ENCODE results near the gene TTBK1.

TTBK1 gene

DNA sequence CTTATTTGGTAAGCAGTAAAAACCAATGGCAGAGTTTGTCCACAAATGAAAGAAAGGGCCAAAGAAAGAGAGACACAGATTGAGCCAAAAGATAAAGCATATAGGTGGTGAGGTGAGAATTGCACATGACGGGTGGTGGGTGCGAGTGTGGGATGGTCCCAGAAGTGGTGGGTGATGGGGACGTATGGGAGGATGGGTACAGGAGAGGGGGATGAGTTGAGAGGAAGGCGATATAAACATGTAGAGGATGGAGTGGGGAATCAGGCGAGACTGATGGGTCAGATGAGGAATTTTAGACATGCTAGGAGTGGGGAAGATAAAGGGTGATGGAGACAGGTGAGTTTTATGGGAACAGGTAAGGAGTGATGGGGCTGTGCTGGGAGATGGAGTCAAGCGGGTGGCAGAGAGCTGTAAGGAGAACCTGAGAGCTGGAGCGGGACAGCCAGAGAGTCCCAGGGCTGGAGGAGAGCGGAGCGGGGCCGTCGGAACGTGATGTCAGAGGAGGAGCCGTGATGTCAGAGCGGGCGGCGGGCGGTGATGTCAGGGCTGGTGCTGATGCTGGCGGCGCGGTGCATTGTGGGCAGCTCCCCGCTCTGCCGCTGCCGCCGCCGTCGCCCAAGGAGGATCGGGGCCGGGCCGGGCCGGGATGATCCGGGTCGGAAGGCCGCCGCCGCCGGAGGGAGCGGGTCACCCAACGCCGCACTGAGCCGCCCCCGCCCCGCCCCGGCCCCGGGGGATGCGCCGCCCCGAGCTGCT lies at the start of gene TTBK1:
Gene TTBK1, plus strand, starts transcription at position 574 of the 756 bp plus-strand sequence. CDS start 3,180 bp downstream, outside the sequence.
- DNase-seq = peak in 1 of 2 experiments; percentile 14

DNA sequence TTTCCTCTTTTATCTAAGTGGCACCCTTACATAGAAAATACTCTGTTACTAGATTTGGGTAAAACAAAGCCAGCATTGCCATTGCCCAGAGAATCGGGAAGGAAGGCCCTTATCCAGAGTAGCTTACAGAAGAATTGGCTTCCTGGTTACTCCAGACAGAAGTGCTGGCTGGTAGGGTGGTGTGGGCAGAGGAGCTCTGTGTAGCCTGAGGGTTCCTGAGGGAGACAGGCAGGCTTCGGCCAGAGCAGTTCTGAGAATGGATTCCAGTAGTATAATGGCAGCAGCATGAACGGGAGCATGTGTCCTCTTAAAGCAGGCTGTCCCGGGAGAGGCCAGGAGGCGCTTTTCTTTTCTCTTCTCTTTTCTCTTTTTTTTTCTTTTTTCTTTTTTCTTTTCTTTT lies 49.4 kb upstream of the TTBK1 start:
- DNase-seq = no peak

DNA sequence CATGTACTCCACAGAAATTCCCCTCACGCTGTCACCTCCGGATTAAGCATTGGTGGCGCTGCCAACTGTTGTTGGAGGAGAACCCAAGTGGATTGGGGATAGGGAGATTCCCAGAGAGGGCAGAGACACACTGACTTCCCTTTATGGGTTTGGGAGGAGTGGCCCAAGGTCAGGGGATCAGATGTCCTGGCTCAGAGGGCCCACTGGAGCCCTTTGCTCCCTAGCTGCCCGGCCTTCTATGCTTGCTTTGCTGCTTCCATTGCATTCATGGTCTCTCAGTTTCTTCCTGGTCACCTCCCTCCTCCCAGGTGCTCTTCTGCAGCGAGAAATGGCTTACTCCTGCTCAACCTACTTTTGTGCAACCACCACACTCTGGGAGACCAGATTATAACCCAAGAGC lies 46.9 kb upstream of the TTBK1 start:
- DNase-seq = no peak

DNA sequence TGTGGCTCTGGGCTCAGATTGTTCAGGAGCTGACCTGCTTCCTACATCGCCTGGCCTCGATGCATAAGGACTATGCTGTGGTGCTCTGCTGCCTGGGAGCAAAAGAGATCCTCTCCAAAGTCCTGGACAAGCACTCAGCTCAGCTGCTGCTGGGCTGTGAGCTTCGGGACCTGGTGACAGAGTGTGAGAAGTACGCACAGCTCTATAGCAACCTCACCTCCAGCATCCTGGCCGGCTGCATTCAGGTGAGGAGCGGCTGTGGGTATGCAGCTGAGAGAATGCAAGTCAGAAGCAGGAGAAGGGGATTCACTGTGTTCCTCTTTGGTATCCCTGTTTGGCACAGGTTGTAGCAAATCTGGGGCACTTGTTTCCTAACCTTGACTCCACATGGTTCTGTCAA lies 43.4 kb upstream of the TTBK1 start:
- no peak for DNase-seq

DNA sequence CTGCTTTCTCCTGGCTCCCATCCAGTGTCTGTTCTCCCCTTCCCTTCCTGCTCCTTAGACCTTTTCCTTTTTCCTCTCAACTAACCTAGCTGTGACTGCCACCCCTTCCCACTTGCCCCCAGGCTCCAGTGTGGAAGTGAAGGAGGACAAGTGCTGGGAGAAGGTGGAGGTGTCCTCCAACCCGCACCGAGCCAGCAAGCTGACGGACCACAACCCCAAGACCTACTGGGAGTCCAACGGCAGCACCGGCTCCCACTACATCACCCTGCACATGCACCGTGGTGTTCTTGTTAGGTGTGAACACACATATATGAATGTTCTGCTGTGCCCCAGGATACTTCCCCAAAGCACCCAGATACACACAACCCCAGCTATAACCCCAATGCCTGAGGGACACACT lies 42.7 kb upstream of the TTBK1 start:
- DNase-seq = no peak

DNA sequence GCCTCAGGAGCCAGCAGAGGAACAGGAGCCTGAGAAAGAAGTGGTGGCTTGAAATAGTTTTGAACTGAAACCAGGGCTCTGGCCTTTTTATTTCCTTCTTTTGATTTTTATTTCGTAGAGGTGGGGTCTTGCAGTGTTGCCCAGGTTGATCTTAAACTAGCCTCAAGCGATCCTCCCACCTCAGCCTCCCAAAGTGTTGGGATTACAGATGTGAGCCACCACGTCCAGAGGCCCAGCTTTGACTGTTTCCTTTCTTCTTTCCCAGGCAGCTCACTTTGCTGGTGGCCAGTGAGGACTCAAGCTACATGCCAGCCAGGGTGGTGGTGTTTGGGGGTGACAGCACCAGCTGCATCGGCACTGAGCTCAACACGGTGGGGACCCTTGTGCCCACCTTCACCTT lies 40.8 kb upstream of the TTBK1 start:
- no peak for DNase-seq

DNA sequence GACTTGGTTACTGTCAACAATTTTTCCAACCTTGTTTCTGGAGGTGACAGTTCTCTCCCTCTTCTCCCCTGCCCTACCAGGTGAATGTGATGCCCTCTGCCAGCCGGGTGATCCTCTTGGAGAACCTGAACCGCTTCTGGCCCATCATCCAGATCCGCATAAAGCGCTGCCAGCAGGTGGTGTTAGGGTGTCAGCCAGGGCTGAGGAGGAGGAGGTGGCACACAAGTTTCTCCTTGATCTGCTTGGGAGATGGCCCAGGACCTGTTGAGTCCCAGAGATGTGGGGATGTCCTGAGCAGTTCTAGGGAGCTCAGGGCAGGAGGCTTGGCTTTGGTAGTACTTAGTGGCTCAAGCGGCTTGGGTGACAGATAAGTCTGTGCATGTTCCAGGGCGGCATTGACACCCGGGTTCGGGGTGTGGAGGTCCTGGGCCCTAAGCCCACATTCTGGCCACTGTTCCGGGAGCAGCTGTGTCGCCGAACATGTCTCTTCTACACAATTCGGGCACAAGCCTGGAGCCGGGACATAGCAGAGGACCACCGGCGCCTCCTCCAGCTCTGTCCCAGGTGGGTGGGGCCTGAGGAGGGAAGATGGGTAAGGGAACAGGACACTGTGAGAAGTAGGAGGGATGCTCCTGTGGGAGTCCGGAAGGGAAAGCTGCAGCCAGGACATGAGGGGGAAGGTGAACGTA lies 40.1 kb upstream of the TTBK1 start:
- DNase-seq = no peak

DNA sequence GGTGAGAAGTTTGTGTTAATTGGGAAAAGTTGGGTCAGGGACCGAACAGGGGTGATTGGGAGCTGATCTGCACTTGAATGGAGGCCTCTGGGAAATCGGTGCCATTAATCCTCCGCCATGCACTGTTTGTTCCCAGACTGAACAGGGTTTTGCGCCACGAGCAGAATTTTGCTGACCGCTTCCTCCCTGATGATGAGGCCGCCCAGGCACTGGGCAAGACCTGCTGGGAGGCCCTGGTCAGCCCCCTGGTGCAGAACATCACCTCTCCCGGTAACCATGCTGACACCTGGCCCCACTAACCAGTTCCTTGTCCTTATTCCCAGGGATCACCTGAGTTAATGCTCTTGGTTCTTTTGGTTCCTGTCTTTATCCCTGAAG lies 39.6 kb upstream of the TTBK1 start:
- no peak for DNase-seq

DNA sequence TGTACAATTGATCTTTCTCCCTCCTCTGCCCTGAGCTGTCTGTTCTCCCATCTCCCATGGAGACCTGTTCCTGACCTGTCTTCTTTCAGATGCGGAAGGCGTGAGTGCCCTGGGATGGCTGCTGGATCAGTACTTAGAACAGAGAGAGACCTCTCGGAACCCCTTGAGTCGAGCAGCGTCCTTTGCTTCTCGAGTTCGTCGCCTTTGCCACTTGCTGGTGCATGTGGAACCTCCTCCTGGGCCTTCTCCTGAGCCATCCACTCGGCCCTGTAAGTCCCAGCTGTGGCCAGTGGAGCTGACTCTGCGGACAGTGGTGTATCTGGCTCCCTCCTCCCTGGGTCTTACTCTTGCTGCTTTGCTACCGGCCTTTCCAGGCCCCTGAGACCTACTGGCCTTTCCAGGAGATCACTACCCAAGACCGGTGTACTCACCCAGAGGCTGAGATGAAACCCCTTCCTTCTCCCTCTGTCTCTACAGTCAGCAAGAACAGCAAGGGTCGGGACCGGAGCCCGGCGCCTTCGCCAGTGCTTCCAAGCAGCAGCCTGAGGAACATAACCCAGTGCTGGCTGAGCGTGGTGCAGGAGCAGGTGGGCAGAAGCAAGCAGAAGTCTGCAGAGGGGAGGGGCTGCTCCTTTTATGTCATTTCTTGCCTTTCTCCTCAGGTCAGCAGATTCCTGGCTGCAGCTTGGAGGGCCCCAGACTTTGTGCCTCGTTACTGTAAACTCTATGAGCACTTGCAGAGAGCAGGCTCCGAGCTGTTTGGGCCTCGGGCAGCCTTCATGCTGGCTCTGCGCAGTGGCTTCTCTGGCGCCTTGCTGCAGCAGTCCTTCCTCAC lies 38.8 kb upstream of the TTBK1 start:
- no peak for DNase-seq

DNA sequence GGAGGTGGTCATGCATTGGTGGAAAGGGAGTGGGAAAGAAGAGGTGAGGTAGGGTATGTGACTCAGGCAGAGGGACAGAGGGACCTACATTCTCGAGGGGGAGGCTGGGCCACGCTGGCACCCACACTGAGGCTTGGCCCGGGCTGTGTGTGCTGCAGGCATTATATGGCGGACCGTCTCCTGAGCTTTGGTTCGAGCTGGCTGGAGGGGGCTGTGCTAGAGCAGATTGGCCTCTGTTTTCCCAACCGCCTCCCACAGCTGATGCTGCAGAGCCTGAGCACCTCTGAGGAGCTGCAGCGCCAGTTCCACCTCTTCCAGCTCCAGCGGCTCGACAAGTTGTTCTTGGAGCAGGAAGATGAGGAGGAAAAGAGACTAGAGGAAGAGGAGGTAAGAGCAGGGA lies 37.4 kb upstream of the TTBK1 start:
- DNase-seq = no peak

DNA sequence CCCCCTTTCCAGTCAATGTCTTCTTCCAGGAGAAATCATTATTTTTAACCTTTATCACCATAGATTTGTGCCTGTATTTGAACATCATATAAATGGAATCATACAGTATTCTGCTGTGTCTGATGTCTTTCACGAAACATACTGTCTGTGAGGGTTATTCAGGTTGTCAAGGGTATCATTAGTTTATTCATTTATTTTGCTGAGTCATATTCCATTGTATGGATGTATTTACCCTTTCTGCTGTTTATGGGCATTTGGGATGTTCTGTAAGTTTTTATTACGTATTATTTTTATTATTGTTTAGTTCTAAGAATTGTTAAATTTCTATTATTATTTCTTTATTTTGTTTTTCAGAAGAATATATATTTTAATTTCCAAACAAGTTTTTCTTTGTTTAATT lies 36.0 kb upstream of the TTBK1 start:
- DNase-seq = peak in 1 of 2 experiments; percentile 16

DNA sequence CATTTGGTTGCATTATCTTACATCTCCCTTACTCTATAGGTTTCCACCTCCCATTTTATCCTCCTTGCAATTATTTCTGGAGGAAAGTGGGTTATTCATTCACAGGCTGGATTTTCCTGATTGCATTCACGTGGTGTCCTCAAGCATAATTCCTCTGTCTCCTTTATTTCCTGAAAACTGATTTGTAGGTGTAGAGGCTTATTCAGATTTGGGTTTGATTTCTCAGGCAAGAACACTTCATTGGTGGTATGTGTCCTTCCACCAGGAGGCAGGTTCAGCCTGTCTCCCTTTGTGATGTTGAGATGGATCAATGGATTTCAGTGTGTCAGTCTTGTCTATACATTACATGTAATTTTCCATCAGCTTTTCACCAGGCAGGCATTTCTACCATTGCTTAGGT lies 31.3 kb upstream of the TTBK1 start:
- no peak for DNase-seq

DNA sequence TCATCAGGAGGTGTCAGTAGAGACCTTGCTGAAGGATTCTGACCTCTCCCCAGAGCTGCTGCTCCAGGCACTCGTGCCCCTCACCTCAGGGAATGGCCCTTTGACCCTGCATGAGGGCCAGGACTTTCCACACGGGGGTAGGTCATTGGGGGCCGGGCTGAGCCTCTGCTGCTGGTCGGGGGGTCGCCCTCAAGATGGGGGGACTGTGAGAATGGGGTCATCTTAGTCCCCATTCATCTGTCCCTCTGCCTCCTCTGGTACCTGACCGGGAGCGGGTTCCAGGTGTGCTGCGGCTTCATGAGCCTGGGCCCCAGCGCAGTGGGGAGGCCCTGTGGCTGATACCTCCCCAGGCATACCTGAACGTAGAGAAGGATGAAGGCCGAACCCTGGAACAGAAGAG lies 29.9 kb upstream of the TTBK1 start:
- no peak for DNase-seq

DNA sequence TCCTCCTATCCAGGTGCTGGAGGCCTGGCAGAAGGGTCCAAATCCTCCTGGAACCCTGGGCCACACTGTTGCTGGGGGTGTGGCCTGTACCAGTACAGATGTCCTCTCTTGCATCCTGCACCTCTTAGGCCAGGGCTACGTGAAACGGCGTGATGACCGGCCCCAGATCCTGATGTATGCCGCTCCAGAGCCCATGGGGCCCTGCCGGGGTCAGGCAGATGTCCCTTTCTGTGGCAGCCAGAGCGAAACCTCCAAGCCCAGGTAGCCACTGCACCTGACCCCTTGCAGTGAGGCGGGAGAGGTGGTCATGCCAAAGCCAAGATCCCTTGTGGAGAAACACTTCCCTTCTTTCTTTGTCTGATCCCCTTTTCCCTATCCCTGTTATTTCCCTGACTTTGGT lies 28.2 kb upstream of the TTBK1 start:
- DNase-seq = no peak

DNA sequence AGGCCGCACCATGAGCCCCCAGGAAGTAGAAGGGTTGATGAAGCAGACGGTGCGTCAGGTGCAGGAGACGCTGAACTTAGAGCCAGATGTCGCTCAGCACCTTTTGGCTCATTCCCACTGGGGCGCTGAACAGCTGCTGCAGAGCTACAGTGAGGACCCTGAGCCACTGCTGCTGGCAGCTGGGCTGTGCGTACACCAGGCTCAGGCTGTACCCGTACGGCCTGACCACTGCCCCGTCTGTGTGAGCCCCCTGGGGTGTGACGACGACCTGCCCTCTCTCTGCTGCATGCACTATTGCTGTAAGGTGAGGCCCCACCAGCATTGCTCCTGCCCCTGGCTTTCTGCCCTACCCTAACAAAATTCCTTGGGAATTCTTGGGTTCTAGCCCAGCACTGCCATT lies 27.1 kb upstream of the TTBK1 start:
- DNase-seq = no peak

DNA sequence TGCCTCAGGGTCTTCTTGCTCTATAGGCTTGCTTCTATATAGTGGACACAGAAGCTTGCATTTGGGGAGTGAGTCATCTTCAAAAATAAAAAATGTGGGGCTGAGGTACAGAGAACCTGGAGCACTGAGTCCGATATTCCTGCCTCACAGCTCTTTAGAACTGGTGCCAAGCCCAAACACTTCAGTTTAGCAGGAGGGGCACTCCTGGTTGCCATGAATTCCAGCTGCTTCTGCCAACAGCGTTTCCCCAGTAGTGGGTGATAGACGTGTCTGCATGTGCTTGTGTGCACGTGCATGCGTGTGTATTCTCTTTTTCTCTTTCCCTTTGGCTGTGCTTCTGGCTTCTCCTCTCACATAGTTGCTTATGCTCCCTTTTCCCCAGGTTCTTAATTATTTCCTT lies 25.9 kb upstream of the TTBK1 start:
- no peak for DNase-seq

DNA sequence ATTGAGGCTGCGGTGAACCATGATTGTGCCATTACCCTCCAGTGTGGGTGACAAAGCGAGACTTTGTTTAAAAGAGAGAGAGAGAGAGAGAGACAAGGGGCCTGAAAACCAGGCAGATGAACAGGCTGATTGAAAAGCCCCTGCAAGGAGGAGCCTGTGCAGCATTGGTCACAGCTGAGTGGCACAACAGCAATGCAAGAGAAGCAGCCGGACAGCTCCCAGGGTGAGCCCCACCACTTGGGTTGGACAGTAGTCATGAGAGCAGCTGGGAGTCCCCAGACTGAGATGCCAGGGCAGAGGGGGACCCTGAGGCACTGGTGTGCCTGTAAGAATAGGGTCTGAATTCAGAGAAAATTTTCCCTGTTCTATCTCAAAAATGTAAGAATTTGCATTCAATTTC lies 24.2 kb upstream of the TTBK1 start:
- DNase-seq = no peak

DNA sequence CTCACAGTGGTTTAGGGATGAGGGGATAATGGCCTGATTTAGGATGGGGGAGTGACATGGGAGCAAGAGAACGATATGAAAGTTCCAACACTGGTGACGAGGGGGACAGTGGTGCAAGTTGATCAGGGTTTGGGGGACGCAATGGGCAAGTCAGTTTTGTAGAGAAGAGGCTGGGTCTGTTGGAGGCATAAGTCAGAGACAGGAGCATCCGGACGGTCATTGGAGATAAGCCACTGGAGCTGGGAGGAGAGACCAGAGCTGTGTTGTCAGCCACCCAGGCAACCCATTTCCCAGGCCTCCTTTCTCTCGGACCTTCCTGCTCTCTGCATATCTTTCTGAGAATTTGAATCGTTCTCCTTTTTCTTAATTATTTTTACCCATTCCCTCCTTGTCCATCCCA lies 23.5 kb upstream of the TTBK1 start:
- no peak for DNase-seq

DNA sequence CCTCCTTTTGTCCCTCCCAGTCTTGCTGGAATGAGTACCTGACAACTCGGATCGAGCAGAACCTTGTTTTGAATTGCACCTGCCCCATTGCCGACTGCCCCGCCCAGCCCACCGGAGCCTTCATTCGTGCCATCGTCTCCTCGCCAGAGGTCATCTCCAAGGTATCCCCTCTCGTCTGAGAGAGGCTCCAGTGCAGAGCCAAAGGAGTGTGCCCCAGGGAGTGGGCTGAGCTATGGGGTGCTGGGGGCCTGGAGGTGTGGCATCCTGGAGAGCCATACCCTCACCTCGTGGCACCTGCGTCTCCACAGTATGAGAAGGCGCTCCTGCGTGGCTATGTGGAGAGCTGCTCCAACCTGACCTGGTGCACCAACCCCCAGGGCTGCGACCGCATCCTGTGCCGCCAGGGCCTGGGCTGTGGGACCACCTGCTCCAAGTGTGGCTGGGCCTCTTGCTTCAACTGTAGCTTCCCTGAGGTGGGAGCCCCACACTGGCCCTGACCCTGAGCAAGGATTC lies 22.8 kb upstream of the TTBK1 start:
- DNase-seq = no peak

DNA sequence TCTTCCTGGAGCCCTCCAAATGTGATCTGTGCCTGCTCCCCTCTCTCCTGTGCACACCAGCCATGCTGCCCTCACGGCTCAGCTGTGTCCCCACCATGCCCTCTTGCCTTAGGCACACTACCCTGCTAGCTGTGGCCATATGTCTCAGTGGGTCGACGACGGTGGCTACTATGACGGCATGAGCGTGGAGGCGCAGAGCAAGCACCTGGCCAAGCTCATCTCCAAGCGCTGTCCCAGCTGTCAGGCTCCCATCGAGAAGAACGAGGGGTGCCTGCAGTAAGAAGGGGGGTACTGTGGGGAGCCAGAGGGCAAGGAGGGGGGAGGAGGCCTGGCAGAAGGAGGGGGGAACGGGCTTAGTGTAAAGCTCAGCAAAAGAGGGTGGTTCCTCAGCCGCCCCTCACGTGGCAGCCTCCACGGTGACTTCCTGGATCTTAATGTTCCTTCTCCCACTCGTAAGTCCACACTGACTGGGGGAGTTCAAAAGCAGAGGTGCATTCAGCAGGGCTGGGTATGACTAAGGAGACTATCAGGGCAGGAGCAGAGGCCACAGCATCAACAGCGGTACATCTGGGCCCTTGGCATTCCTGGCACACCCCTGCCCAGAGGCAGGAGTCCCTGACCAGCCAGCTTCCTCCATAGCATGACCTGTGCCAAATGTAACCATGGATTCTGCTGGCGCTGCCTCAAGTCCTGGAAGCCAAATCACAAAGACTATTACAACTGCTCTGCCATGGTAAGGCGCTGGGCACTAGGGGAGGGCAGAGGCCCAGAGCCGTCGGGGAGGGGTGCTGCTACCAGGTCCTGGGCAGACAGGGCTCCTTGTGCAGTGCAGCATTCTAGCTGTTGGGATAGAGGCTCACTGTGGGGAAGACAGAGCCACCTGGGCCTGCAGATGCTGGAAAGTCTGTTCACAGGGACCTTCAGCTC lies 22.0 kb upstream of the TTBK1 start:
- peak in 1 of 2 experiments; percentile 18 for DNase-seq

DNA sequence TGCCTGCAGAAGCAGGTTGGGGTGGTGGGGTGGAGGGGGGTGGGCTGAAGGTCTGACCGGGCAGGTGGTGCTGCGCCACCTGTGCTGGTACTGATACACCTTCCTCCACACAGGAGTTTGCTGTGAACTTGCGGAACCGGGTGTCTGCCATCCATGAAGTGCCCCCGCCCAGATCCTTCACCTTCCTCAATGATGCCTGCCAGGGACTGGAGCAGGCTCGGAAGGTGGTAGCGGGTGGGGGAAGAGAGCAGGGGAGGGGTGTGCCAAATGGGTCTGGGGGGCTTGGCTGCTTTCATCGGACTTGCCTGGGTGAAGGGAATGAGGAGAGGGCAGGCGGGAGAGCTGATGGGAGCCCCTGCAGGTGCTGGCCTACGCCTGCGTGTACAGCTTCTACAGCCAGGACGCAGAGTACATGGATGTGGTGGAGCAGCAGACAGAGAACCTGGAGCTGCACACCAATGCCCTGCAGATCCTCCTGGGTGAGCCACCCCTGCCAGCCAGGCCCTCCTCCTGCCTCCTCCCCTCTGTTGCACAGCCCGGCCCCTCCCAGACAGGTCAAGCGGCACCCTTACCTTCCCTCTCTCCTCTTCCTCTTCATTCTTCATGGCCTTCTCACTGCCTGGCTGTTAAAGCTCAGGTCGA lies 20.7 kb upstream of the TTBK1 start:
- no peak for DNase-seq

DNA sequence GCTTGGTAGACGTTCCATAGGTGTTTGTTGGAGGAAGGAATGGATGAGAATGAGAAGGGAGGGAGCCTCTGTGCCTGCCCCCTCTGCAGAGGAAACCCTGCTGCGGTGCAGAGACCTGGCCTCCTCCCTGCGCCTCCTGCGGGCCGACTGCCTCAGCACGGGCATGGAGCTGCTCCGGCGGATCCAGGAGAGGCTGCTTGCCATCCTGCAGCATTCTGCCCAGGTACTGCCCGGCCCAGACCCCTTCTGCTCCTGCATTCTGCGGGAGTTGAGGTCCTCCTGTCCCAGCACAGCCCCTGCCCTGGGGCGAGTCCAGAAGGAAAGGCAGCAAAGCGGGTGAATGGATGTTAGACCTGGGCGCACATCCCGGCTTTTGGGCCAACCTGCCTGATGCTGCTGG lies 20.1 kb upstream of the TTBK1 start:
- no peak for DNase-seq
